Activated naive CD4-positive, alpha-beta T cell treated with anti-CD3 and anti-CD28 coated beads, Interleukin-2, amount 50 U/mL, for 24 hours (primary cell): ENCODE results near the gene AHNAK2.
"Not testable (repeated sequence)": the region's sequence is repeated elsewhere in the genome, so short reads cannot be mapped to it uniquely, and the experiment has no call there.

Source experiments
- H3K27ac Mint-ChIP-seq: one replicate; pipeline ENCODE4 v1.8.0; 2021; ENCODE audit warnings: mild to moderate bottlenecking, mixed read lengths
- H3K27me3 Mint-ChIP-seq: one replicate; pipeline ENCODE4 v1.8.0; 2021; ENCODE audit warnings: mixed read lengths
- H3K36me3 Mint-ChIP-seq: one replicate; pipeline ENCODE4 v1.8.0; 2021; ENCODE audit warnings: mixed read lengths
- H3K4me1 Mint-ChIP-seq: one replicate; pipeline ENCODE4 v1.8.0; 2021; ENCODE audit warnings: mixed read lengths
- H3K4me3 Mint-ChIP-seq: one replicate; pipeline ENCODE4 v1.8.0; 2021; ENCODE audit warnings: mild to moderate bottlenecking, mixed read lengths
- H3K9me3 Mint-ChIP-seq: one replicate; pipeline ENCODE4 v1.8.0; 2021; ENCODE audit warnings: mixed read lengths

Gene AHNAK2

DNA sequence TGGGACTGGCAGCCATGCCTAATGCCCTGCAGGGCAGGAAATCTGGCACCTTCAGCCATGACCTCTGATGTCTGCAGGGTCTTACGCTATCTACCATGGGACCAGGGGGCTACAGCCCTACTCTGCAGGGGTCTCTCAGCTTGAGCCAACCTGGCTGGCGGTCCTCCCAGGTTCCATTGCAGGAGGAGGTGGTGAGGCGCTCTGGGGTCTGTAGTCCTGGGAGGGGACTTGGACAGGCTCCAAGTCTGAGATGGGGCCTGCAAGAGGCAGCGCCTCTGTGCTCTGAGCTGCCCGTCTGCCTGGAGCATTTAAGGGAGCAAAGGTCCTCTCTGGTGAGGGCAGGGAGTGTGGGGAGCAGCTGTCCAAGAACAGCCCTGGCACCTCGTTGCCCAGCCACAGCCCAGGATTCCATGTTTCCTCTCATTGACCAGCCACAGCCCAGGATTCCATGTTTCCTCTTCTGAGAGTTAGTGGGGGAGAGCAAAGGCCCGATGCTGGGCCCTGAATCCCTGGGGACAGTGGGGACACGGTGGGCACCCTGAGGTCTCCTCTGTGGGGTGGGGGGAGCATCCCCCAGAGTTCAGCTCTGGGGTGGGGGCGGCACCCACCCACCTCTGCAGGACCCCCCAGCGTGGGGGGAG, 52.8 kb downstream of the AHNAK2 start:
- H3K4me3 Mint-ChIP-seq = no peak overlapping the region
- H3K4me1 Mint-ChIP-seq = no peaks in the 10 kb centered on the region
- no peaks in the 10 kb centered on the region for H3K9me3 Mint-ChIP-seq
- H3K36me3 Mint-ChIP-seq = no peaks in the 10 kb centered on the region
- no peak overlapping the region for H3K27ac Mint-ChIP-seq
- no peaks in the 10 kb centered on the region for H3K27me3 Mint-ChIP-seq

GRCh38 chr14:104924421-104925213, 53.6 kb downstream of the AHNAK2 start, which contains the start of gene PLD4:
Gene PLD4 (plus strand): TSS chr14:104924879. CDS start chr14:104927141, 2,262 bp downstream.
- Mint-ChIP-seq H3K36me3 (no peaks in the 10 kb centered on the region), H3K4me1 (no peaks in the 10 kb centered on the region), H3K9me3 (no peaks in the 10 kb centered on the region), H3K27me3 (no peaks in the 10 kb centered on the region), H3K27ac (no peak within 1 kb of the TSS), H3K4me3 (no peak within 1 kb of the TSS)

DNA sequence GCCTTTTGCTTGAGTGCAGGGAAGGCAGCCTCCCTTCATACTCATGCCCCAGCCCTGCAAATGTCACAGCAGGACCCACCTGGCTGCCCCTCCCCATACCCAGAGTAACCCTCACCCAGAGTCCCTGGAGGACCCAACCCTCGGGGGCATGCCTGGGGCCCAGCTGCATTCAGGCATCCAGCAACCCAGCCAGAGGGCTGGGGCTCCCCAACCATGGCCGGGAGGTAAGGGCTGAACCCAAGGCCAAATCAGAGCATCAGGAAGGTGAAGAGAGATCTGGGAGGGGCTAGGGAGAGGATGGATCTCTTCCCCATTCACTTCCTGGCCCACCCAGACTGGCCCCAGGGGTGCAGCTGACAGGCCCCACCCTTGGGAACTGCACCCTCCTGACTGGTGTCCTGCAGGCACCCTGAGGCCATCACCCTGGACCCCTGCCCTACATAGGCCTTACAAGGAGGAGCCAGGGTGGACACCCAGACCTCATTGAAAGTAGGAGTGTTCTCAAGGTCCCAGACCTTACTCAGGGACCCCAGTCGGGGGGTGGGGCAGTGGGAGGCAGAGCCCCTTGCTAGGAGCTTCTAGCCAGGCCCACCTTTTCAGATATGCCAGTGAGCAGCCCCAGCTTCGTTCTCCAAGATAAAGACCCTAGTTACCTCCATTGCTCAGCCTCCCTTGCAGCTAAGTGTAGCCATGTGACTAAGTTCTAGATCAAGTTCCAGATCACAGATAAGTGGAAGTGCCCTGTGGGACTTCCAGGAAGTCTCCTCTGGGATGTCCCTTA, 54.3 kb downstream of the AHNAK2 start:
- no peaks in the 10 kb centered on the region for H3K27me3 Mint-ChIP-seq
- no peak overlapping the region for H3K4me3 Mint-ChIP-seq
- no peak overlapping the region for H3K27ac Mint-ChIP-seq
- H3K9me3 Mint-ChIP-seq = no peaks in the 10 kb centered on the region
- H3K4me1 Mint-ChIP-seq = no peaks in the 10 kb centered on the region
- H3K36me3 Mint-ChIP-seq = no peaks in the 10 kb centered on the region

DNA sequence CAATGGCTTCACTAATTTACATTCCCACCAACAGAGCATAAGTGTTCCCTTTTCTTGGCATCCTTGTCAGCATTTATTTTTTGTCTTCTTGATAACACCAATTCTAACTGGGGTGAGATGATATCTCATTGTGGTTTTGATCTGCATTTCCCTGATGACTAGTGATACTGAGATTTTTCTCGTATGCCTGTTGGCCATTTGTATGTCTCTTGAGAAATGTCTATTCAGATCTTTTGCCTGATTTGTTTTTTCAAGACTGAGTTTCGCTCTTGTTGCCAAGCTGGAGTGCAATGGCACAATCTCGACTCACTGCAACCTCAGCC, 58.2 kb downstream of the AHNAK2 start:
- H3K27me3 Mint-ChIP-seq = no peaks in the 10 kb centered on the region
- no peaks in the 10 kb centered on the region for H3K36me3 Mint-ChIP-seq
- no peak overlapping the region for H3K4me3 Mint-ChIP-seq
- H3K4me1 Mint-ChIP-seq = no peaks in the 10 kb centered on the region
- H3K9me3 Mint-ChIP-seq = no peaks in the 10 kb centered on the region
- no peak overlapping the region for H3K27ac Mint-ChIP-seq

DNA sequence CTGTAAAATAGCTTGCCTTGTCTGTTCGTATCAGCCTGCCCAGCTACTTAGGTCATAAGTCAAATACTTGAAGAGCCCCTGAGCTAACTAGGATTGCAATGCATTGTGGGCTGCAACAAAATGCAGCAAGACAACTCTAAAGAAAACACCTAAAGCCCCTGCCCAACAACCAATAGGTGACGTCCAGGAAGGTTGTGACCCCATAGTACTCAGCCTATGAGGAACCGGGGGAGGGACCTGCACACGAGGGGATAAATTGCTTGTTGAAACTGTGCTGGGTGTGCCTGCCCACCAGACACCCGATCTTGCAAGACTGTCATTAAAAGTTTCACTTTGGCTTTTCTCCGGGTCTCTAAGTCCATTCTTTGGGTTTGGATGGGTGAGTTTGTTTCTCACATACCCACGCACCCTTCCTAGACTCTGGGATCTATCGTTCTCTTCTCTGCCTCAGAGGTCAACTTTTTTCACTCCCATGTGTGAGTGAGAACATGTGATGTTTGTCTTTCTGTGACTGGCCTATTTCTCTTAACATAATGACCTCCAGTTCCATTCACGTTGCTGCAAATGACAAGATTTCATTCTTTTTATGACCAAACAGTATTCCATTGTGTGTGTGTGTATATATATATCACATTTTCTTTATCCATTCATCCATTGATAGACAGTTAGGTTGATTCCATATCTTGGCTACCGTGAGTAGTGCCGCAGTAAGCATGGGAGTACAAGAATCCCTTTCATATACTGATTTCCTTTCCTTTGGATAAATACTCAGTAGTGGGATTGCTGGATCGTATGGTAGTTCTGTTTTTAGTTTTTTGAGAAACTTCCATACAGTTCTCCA, 58.8 kb downstream of the AHNAK2 start:
- H3K27ac Mint-ChIP-seq, H3K27me3 Mint-ChIP-seq, H3K9me3 Mint-ChIP-seq, H3K4me3 Mint-ChIP-seq, H3K36me3 Mint-ChIP-seq, H3K4me1 Mint-ChIP-seq: not testable (repeated sequence)

DNA sequence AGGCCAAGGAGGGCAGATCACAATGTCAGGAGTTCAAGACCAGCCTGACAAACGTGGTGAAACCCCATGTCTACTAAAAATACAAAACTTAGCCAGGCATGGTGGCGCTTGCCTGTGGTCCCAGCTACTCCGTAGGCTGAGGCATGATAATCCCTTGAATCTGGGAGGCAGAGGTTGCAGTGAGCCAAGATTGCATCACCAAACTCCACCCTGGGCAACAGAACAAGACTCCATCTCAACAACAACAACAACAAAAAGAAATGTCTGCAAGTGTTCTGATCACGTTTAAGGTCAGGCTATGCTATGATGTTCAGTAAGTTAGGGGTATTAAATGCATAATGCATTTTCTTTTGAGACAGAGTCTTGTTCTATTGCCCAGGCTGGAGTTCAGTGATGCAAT, 60.2 kb downstream of the AHNAK2 start:
- H3K36me3 Mint-ChIP-seq = no peaks in the 10 kb centered on the region
- no peak overlapping the region for H3K27ac Mint-ChIP-seq
- no peaks in the 10 kb centered on the region for H3K9me3 Mint-ChIP-seq
- no peak overlapping the region for H3K4me3 Mint-ChIP-seq
- H3K4me1 Mint-ChIP-seq = no peaks in the 10 kb centered on the region
- peaks cover 4% of the 10 kb centered on the region for H3K27me3 Mint-ChIP-seq

GRCh38 chr14:104917116-104917515, 61.1 kb downstream of the AHNAK2 start:
- no peaks in the 10 kb centered on the region for H3K4me1 Mint-ChIP-seq
- peaks cover under 1% of the 10 kb centered on the region for H3K36me3 Mint-ChIP-seq
- H3K27ac Mint-ChIP-seq = no peak overlapping the region
- H3K27me3 Mint-ChIP-seq = peaks cover 5% of the 10 kb centered on the region
- peaks cover 2% of the 10 kb centered on the region for H3K9me3 Mint-ChIP-seq
- no peak overlapping the region for H3K4me3 Mint-ChIP-seq

DNA sequence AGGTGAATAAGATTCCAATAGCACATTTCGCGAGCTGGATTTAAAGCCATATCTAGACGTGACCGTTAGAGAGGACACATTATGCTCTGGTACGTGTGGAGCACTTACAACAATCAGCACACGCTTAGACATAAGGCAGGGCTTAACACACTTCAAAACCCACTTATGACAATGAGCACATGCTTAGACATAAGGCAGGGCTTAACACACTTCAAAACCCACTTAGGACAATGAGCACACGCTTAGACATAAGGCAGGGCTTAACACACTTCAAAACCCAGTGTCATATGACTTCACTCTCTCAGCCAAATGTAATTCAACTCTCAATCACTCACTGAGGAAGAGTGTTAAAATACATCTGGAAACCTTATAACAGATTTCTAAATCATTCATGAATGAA, 64.7 kb downstream of the AHNAK2 start:
- peaks cover 11% of the 10 kb centered on the region for H3K9me3 Mint-ChIP-seq
- peaks cover 17% of the 10 kb centered on the region for H3K27me3 Mint-ChIP-seq
- no peak overlapping the region for H3K4me3 Mint-ChIP-seq
- no peak overlapping the region for H3K27ac Mint-ChIP-seq
- peaks cover 4% of the 10 kb centered on the region for H3K36me3 Mint-ChIP-seq
- H3K4me1 Mint-ChIP-seq = no peaks in the 10 kb centered on the region

DNA sequence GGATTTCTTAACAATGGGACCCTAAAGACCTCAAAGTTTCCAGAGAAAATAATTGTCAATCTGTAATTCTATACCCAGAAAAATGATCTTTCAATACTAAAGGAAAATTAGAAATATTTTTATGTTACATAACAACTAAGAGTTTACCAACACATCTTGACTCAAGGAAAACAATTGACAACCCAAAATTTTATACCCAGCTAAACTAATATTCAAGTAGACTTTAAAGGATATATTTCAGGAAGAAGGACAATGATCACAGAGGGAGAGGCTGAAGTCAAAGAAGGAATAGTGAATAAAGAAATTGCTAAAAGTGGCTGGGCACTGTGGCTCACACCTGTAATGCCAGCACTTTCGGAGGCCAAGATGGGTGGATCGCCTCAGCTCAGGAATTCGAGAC, 66.1 kb downstream of the AHNAK2 start:
- no peak overlapping the region for H3K27ac Mint-ChIP-seq
- H3K4me3 Mint-ChIP-seq = no peak overlapping the region
- H3K9me3 Mint-ChIP-seq = peaks cover 11% of the 10 kb centered on the region
- H3K4me1 Mint-ChIP-seq = no peaks in the 10 kb centered on the region
- peaks cover 4% of the 10 kb centered on the region for H3K36me3 Mint-ChIP-seq
- peaks cover 18% of the 10 kb centered on the region for H3K27me3 Mint-ChIP-seq

- H3K36me3 Mint-ChIP-seq = peaks cover 4% of the 10 kb centered on the region
- H3K4me3 Mint-ChIP-seq = no peak overlapping the region
- H3K27me3 Mint-ChIP-seq = peaks cover 20% of the 10 kb centered on the region
- H3K27ac Mint-ChIP-seq = no peak overlapping the region
- peaks cover 11% of the 10 kb centered on the region for H3K9me3 Mint-ChIP-seq
- H3K4me1 Mint-ChIP-seq = no peaks in the 10 kb centered on the region
Observed at GRCh38 chr14:104908303-104908702, 69.9 kb downstream of the AHNAK2 start.

GRCh38 chr14:104905579-104905933, 72.6 kb downstream of the AHNAK2 start:
- H3K4me1 Mint-ChIP-seq, H3K27ac Mint-ChIP-seq, H3K36me3 Mint-ChIP-seq, H3K4me3 Mint-ChIP-seq, H3K9me3 Mint-ChIP-seq: not testable (repeated sequence)
- H3K27me3 Mint-ChIP-seq = peaks cover 13% of the 10 kb centered on the region

DNA sequence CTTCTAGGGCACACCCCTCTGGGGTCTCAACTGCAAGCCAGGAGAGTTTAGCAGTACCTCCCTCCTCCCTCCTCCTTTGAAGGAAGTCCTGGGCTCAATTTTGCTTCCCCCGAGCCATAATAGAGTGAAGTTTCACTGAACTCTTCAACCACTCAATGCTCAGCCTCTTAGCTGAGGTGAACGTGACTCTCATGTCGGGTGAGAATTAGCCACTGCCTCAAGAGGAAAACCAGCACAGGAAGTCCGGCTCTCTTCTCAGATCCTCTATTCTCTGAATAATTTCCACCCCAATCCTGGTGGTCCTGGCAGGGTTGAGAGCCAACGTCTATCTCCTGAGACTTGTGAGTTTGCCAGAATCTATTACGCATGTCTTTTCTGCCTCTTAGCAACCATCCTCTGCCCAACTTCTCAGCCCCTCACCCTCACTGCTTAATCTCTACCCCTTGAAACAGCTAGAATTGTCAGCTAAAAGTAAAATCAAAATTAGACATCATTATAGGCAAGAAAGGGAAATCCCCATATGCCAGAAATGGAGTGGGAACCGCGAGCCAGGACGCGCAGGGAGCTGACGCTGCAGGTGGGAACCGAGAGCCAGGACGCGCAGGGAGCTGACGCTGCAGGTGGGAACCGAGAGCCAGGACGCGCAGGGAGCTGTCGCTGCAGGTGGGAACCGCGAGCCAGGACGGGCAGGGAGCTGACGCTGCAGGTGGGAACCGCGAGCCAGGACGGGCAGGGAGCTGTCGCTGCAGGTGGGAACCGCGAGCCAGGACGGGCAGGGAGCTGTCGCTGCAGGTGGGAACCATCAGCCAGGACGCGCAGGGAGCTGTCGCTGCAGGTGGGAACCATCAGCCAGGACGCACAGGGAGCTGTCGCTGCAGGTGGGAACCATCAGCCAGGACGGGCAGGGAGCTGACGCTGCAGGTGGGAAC, 73.3 kb downstream of the AHNAK2 start:
- H3K36me3 Mint-ChIP-seq, H3K9me3 Mint-ChIP-seq, H3K27ac Mint-ChIP-seq, H3K4me3 Mint-ChIP-seq, H3K4me1 Mint-ChIP-seq: not testable (repeated sequence)
- H3K27me3 Mint-ChIP-seq = peaks cover 10% of the 10 kb centered on the region

DNA sequence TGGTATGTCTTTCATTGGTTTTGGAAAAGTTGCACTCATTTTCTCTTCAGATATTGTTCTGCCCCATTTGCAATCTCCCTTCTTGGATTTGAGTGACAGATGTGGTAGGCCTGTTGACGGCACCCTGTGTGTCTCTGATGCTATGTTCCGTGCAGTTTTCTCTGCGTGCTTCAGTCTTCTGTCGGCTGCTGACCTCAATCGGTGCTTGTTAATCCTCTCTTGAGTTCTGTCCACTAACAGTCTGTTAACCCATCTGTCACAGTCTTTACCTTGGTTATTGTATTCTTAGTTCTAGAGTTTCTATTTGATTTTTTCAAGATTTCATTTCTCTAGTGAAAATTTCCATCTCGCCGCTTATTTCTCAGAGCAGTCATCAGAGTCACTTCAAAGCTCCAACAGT, 74.2 kb downstream of the AHNAK2 start:
- H3K36me3 Mint-ChIP-seq = no peaks in the 10 kb centered on the region
- peaks cover 6% of the 10 kb centered on the region for H3K27me3 Mint-ChIP-seq
- no peak overlapping the region for H3K27ac Mint-ChIP-seq
- H3K4me1 Mint-ChIP-seq = no peaks in the 10 kb centered on the region
- no peak overlapping the region for H3K4me3 Mint-ChIP-seq
- no peaks in the 10 kb centered on the region for H3K9me3 Mint-ChIP-seq

DNA sequence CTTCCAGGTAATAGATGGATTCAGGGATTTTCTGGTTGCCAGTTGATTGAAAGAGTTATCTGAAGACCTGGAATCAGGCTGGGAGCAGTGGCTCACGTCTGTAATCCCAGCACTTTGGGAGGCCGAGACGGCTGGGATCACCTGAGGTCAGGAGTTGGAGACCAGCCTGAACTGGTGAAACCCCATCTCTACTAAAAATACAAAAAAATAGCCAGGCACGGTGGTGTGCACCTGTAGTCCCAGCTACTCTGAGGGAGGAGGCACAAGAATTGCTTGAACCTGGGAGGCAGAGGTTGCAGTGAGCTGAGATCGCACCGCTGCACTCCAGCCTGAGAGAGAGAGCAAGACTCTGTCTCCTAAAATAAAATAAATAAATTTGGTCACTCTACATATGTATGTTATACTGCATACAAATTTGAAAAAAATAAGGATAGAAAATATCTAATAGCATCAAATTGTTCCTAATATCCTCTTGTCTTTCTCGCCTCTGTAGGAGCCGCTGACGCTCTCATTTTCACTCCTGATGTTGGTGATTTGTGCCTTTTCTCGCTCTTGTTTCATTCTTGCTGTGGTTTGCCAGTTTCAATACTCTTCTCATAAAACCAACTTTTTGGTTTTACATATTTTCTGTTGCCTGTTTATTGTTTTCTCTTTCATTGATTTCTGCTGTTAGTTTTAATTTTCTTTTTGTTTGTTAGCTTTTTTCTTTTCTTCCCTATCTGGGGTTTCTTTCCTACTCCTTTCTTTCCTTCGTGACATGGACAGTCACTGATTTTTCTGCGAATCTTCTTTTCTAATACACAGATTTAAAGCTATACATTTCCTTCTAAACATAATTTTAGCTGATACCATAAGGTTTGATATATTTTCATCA, 77.3 kb downstream of the AHNAK2 start:
- Mint-ChIP-seq H3K4me3 (no peak overlapping the region), H3K4me1 (peaks cover 4% of the 10 kb centered on the region), H3K9me3 (no peaks in the 10 kb centered on the region), H3K27ac (no peak overlapping the region), H3K27me3 (peaks cover 5% of the 10 kb centered on the region), H3K36me3 (no peaks in the 10 kb centered on the region)
